ENCODE measurements around the gene TMTC4. TPM values are rescaled to one million over a fixed set of nuclear protein-coding genes. Genes with fewer than 3 reads are reported as not detected.
"Not testable (repeated sequence)": the region's sequence is repeated elsewhere in the genome, so short reads cannot be mapped to it uniquely, and the experiment has no call there.

The TMTC4 gene
- 54.6 TPM for polyA plus RNA-seq (2013, experiment 1 of 4)
- 49.7 TPM for polyA plus RNA-seq (2013, experiment 2 of 4)
- 45.9 TPM for polyA plus RNA-seq (2013, experiment 3 of 4)
- polyA plus RNA-seq (2013, experiment 4 of 4), result 51.4 TPM

- H3K4me3 ChIP-seq (ENCODE audit: insufficient read depth, low read depth, low read length), result peak within 1 kb of the TSS; percentile 71
- WGBS, 2 experiments, result 0 to 1% methylated on average over 45 of the region's 45 CpGs
- H3K27me3 ChIP-seq (ENCODE audit: control insufficient read depth, insufficient read depth, low read length, poor library complexity, severe bottlenecking), result peaks cover 18% of the 10 kb centered on the region
- no peaks in the 10 kb centered on the region for H3K36me3 ChIP-seq (ENCODE audit: control insufficient read depth, insufficient read depth, low read length)
- H3K27ac ChIP-seq (ENCODE audit: insufficient read depth, low read depth, low read length, poor library complexity, severe bottlenecking), result peak within 1 kb of the TSS; percentile 72
- H3K4me1 ChIP-seq (ENCODE audit: control insufficient read depth, insufficient read depth, low read length), result peaks cover 13% of the 10 kb centered on the region
- H3K9me3 ChIP-seq (ENCODE audit: control insufficient read depth, low read length), result no peaks in the 10 kb centered on the region
These were observed at the start of gene TMTC4 for GRCh38 chr13:100674572-100674871. Gene TMTC4 (minus strand): TSS chr13:100674795. CDS start chr13:100670362, 4,433 bp downstream.

GRCh38 chr13:100722517-100722916, 47.9 kb upstream of the TMTC4 start:
- WGBS, 2 experiments, result 88 to 89% methylated on average over 7 of the region's 7 CpGs
- Histone ChIP-seq H3K9me3 (ENCODE audit: control insufficient read depth, low read length) (no peaks in the 10 kb centered on the region), H3K4me1 (ENCODE audit: control insufficient read depth, insufficient read depth, low read length) (no peaks in the 10 kb centered on the region), H3K36me3 (ENCODE audit: control insufficient read depth, insufficient read depth, low read length) (no peaks in the 10 kb centered on the region), H3K27ac (ENCODE audit: insufficient read depth, low read depth, low read length, poor library complexity, severe bottlenecking) (no peak overlapping the region), H3K4me3 (ENCODE audit: insufficient read depth, low read depth, low read length) (no peak overlapping the region), H3K27me3 (ENCODE audit: control insufficient read depth, insufficient read depth, low read length, poor library complexity, severe bottlenecking) (no peaks in the 10 kb centered on the region)

GRCh38 chr13:100721885-100722512, 47.4 kb upstream of the TMTC4 start:
- 29 to 37% methylated on average over 6 of the region's 6 CpGs for WGBS, 2 experiments
- no peaks in the 10 kb centered on the region for H3K9me3 ChIP-seq (ENCODE audit: control insufficient read depth, low read length)

GRCh38 chr13:100715604-100716003, 41.0 kb upstream of the TMTC4 start:
- H3K4me3 ChIP-seq (ENCODE audit: insufficient read depth, low read depth, low read length), result no peak overlapping the region
- no peaks in the 10 kb centered on the region for H3K9me3 ChIP-seq (ENCODE audit: control insufficient read depth, low read length)
- 91 to 95% methylated on average over 7 of the region's 7 CpGs for WGBS, 2 experiments
- no peaks in the 10 kb centered on the region for H3K27me3 ChIP-seq (ENCODE audit: control insufficient read depth, insufficient read depth, low read length, poor library complexity, severe bottlenecking)
- no peaks in the 10 kb centered on the region for H3K4me1 ChIP-seq (ENCODE audit: control insufficient read depth, insufficient read depth, low read length)
- no peaks in the 10 kb centered on the region for H3K36me3 ChIP-seq (ENCODE audit: control insufficient read depth, insufficient read depth, low read length)
- H3K27ac ChIP-seq (ENCODE audit: insufficient read depth, low read depth, low read length, poor library complexity, severe bottlenecking), result no peak overlapping the region

More at GRCh38 chr13:100721885-100722512, 47.4 kb upstream of the TMTC4 start:
- Histone ChIP-seq H3K4me1 (ENCODE audit: control insufficient read depth, insufficient read depth, low read length) (no peaks in the 10 kb centered on the region), H3K4me3 (ENCODE audit: insufficient read depth, low read depth, low read length) (no peak overlapping the region), H3K27me3 (ENCODE audit: control insufficient read depth, insufficient read depth, low read length, poor library complexity, severe bottlenecking) (no peaks in the 10 kb centered on the region), H3K27ac (ENCODE audit: insufficient read depth, low read depth, low read length, poor library complexity, severe bottlenecking) (no peak overlapping the region), H3K36me3 (ENCODE audit: control insufficient read depth, insufficient read depth, low read length) (no peaks in the 10 kb centered on the region)

GRCh38 chr13:100714478-100714877, 39.9 kb upstream of the TMTC4 start:
- no peak overlapping the region for H3K4me3 ChIP-seq (ENCODE audit: insufficient read depth, low read depth, low read length)
- no peaks in the 10 kb centered on the region for H3K27me3 ChIP-seq (ENCODE audit: control insufficient read depth, insufficient read depth, low read length, poor library complexity, severe bottlenecking)
- no peaks in the 10 kb centered on the region for H3K9me3 ChIP-seq (ENCODE audit: control insufficient read depth, low read length)
- H3K36me3 ChIP-seq (ENCODE audit: control insufficient read depth, insufficient read depth, low read length), result no peaks in the 10 kb centered on the region
- WGBS, 2 experiments, result 90 to 94% methylated on average over 1 to 2 of the region's 2 CpGs
- H3K27ac ChIP-seq (ENCODE audit: insufficient read depth, low read depth, low read length, poor library complexity, severe bottlenecking), result no peak overlapping the region
- no peaks in the 10 kb centered on the region for H3K4me1 ChIP-seq (ENCODE audit: control insufficient read depth, insufficient read depth, low read length)

- H3K4me1 ChIP-seq (ENCODE audit: control insufficient read depth, insufficient read depth, low read length), result no peaks in the 10 kb centered on the region
- no peak overlapping the region for H3K4me3 ChIP-seq (ENCODE audit: insufficient read depth, low read depth, low read length)
- 95 to 97% methylated on average over 5 of the region's 5 CpGs for WGBS, 2 experiments
- no peak overlapping the region for H3K27ac ChIP-seq (ENCODE audit: insufficient read depth, low read depth, low read length, poor library complexity, severe bottlenecking)
- no peaks in the 10 kb centered on the region for H3K9me3 ChIP-seq (ENCODE audit: control insufficient read depth, low read length)
- no peaks in the 10 kb centered on the region for H3K36me3 ChIP-seq (ENCODE audit: control insufficient read depth, insufficient read depth, low read length)
- no peaks in the 10 kb centered on the region for H3K27me3 ChIP-seq (ENCODE audit: control insufficient read depth, insufficient read depth, low read length, poor library complexity, severe bottlenecking)
These were observed 35.6 kb upstream of the TMTC4 start for GRCh38 chr13:100710176-100710575.

- Histone ChIP-seq H3K36me3 (ENCODE audit: control insufficient read depth, insufficient read depth, low read length) (no peaks in the 10 kb centered on the region), H3K9me3 (ENCODE audit: control insufficient read depth, low read length) (no peaks in the 10 kb centered on the region), H3K4me1 (ENCODE audit: control insufficient read depth, insufficient read depth, low read length) (no peaks in the 10 kb centered on the region), H3K4me3 (ENCODE audit: insufficient read depth, low read depth, low read length) (no peak overlapping the region), H3K27me3 (ENCODE audit: control insufficient read depth, insufficient read depth, low read length, poor library complexity, severe bottlenecking) (no peaks in the 10 kb centered on the region), H3K27ac (ENCODE audit: insufficient read depth, low read depth, low read length, poor library complexity, severe bottlenecking) (no peak overlapping the region)
- WGBS, 2 experiments, result 92 to 94% methylated on average over 12 of the region's 12 CpGs
These were observed 33.5 kb upstream of the TMTC4 start for GRCh38 chr13:100707818-100708740.

- not testable (repeated sequence) for H3K27ac ChIP-seq (ENCODE audit: insufficient read depth, low read depth, low read length, poor library complexity, severe bottlenecking); H3K27me3 ChIP-seq (ENCODE audit: control insufficient read depth, insufficient read depth, low read length, poor library complexity, severe bottlenecking); H3K36me3 ChIP-seq (ENCODE audit: control insufficient read depth, insufficient read depth, low read length); H3K9me3 ChIP-seq (ENCODE audit: control insufficient read depth, low read length); H3K4me3 ChIP-seq (ENCODE audit: insufficient read depth, low read depth, low read length); H3K4me1 ChIP-seq (ENCODE audit: control insufficient read depth, insufficient read depth, low read length)
- 40 to 68% methylated on average over 8 to 13 of the region's 16 CpGs for WGBS, 2 experiments
These were observed 23.7 kb upstream of the TMTC4 start for GRCh38 chr13:100698331-100698730.

- Histone ChIP-seq H3K27me3 (ENCODE audit: control insufficient read depth, insufficient read depth, low read length, poor library complexity, severe bottlenecking) (no peaks in the 10 kb centered on the region), H3K9me3 (ENCODE audit: control insufficient read depth, low read length) (no peaks in the 10 kb centered on the region), H3K4me1 (ENCODE audit: control insufficient read depth, insufficient read depth, low read length) (no peaks in the 10 kb centered on the region), H3K4me3 (ENCODE audit: insufficient read depth, low read depth, low read length) (no peak overlapping the region), H3K36me3 (ENCODE audit: control insufficient read depth, insufficient read depth, low read length) (no peaks in the 10 kb centered on the region), H3K27ac (ENCODE audit: insufficient read depth, low read depth, low read length, poor library complexity, severe bottlenecking) (no peak overlapping the region)
- WGBS, 2 experiments, result 91 to 100% methylated on average over 1 to 2 of the region's 2 CpGs
These were observed 20.8 kb upstream of the TMTC4 start for GRCh38 chr13:100695509-100695773.

GRCh38 chr13:100694722-100695508, 20.3 kb upstream of the TMTC4 start:
- Histone ChIP-seq H3K27ac (ENCODE audit: insufficient read depth, low read depth, low read length, poor library complexity, severe bottlenecking) (no peak overlapping the region), H3K4me3 (ENCODE audit: insufficient read depth, low read depth, low read length) (no peak overlapping the region), H3K9me3 (ENCODE audit: control insufficient read depth, low read length) (no peaks in the 10 kb centered on the region), H3K4me1 (ENCODE audit: control insufficient read depth, insufficient read depth, low read length) (no peaks in the 10 kb centered on the region), H3K27me3 (ENCODE audit: control insufficient read depth, insufficient read depth, low read length, poor library complexity, severe bottlenecking) (no peaks in the 10 kb centered on the region), H3K36me3 (ENCODE audit: control insufficient read depth, insufficient read depth, low read length) (no peaks in the 10 kb centered on the region)
- WGBS, 2 experiments, result 47 to 50% methylated on average over 11 to 12 of the region's 12 CpGs

Data from ectodermal cell (in vitro differentiated cells).